ENCODE data around the gene TMEM88. TPM values are rescaled to one million over a fixed set of nuclear protein-coding genes. Genes with fewer than 3 reads are reported as not detected.

TMEM88 gene
- total and polyA plus RNA-seq, 2 of the 13 experiments (the other 11 are each of a cell fraction or from before 2014, with no cell fraction given): 0.31 to 0.66 TPM

GRCh38 chr17:7887482-7888183 is 32.8 kb downstream of the TMEM88 start (continued):
- TF ChIP-seq NR2F2 (IDR thresholded peaks at IDR 0.05; ENCODE audit: borderline replicate concordance, low read depth): no peak; the same call in 1 of the 2 replicates
- peak; percentile 84 for TF ChIP-seq ZFX (CRISPR knock-in tag; IDR thresholded peaks at IDR 0.05; ENCODE audit: low read depth)
- no peak for TF ChIP-seq ZBTB3 (CRISPR knock-in tag; IDR thresholded peaks at IDR 0.05; ENCODE audit: borderline replicate concordance, low read depth)
- TF ChIP-seq THRA (CRISPR knock-in tag; IDR thresholded peaks at IDR 0.05; ENCODE audit: borderline replicate concordance): 0 out of 2 replicates have a peak, but pooled peaks have one; percentile 12
- no peak for TF ChIP-seq ZNF780A (CRISPR knock-in tag; IDR thresholded peaks at IDR 0.05)
- no peak for TF ChIP-seq CENPX (CRISPR knock-in tag; IDR thresholded peaks at IDR 0.05)
- no peak for TF ChIP-seq SP2 (CRISPR knock-in tag; IDR thresholded peaks at IDR 0.05)
- 0 out of 2 replicates have a peak, but pooled peaks have one; percentile 36 for TF ChIP-seq GATAD2A (CRISPR knock-in tag; IDR thresholded peaks at IDR 0.05)
- TF ChIP-seq ZSCAN12 (CRISPR knock-in tag; IDR thresholded peaks at IDR 0.05): no peak
- TF ChIP-seq RNF2 (conservative IDR thresholded peaks at IDR 0.05; ENCODE audit: low read depth): no peak
- TF ChIP-seq YY1 (IDR thresholded peaks at IDR 0.05; ENCODE audit: insufficient read depth, insufficient replicate concordance, low read depth, low read length): peak; percentile 22
- 0 out of 2 replicates have a peak, but pooled peaks have one; percentile 62 for TF ChIP-seq ZNF414 (CRISPR knock-in tag; IDR thresholded peaks at IDR 0.05)
- peak; percentile 49; the same call in 1 of the 2 replicates for TF ChIP-seq ZBTB7B (CRISPR knock-in tag; IDR thresholded peaks at IDR 0.05)
- 0 out of 2 replicates have a peak, but pooled peaks have one; percentile 56 for TF ChIP-seq ZNF788 (CRISPR knock-in tag; IDR thresholded peaks at IDR 0.05; ENCODE audit: borderline replicate concordance)
- TF ChIP-seq MYPOP (CRISPR knock-in tag; IDR thresholded peaks at IDR 0.05): peak; percentile 62; the same call in 1 of the 2 replicates
- peak; percentile 65; the same call in 1 of the 2 replicates for TF ChIP-seq PHF21A (CRISPR knock-in tag; IDR thresholded peaks at IDR 0.05)
- TF ChIP-seq MBNL3 (CRISPR knock-in tag; conservative IDR thresholded peaks at IDR 0.05): no peak
- TF ChIP-seq PRDM4 (CRISPR knock-in tag; IDR thresholded peaks at IDR 0.05; ENCODE audit: borderline replicate concordance): no peak
- 0 out of 2 replicates have a peak, but pooled peaks have one; percentile 34 for TF ChIP-seq ZNF746 (CRISPR knock-in tag; IDR thresholded peaks at IDR 0.05)
- peak; percentile 70 for TF ChIP-seq BCL6 (CRISPR knock-in tag; IDR thresholded peaks at IDR 0.05)
- TF ChIP-seq HDAC2 (CRISPR knock-in tag; IDR thresholded peaks at IDR 0.05): peak; percentile 47; the same call in 1 of the 2 replicates
- peak; percentile 60 for TF ChIP-seq ZFY (CRISPR knock-in tag; IDR thresholded peaks at IDR 0.05)
- TF ChIP-seq KLF13 (CRISPR knock-in tag; IDR thresholded peaks at IDR 0.05): no peak
- 0 out of 2 replicates have a peak, but pooled peaks have one; percentile 27 for TF ChIP-seq POGZ (CRISPR knock-in tag; IDR thresholded peaks at IDR 0.05)
- no peak for TF ChIP-seq NFKBIZ (CRISPR knock-in tag; IDR thresholded peaks at IDR 0.05)

Measured in HepG2 (cell line).